Activated CD4-positive, alpha-beta T cell treated with anti-CD3 and anti-CD28 coated beads, Interleukin-2, Interleukin-4, amounts not matched to agents 100 ng/mL and 50 ng/mL, durations not matched to agents 16 hours and 8 hours (primary cell): ENCODE measurements around the gene CMTM4.
"Not testable (repeated sequence)": the region's sequence is repeated elsewhere in the genome, so short reads cannot be mapped to it uniquely, and the experiment has no call there.

Experiments
- DNase-seq: peaks from one replicate; pipeline ENCODE4 v3.0.0-alpha.2; 2020; ENCODE audit warnings: low spot score

CMTM4 gene

DNA sequence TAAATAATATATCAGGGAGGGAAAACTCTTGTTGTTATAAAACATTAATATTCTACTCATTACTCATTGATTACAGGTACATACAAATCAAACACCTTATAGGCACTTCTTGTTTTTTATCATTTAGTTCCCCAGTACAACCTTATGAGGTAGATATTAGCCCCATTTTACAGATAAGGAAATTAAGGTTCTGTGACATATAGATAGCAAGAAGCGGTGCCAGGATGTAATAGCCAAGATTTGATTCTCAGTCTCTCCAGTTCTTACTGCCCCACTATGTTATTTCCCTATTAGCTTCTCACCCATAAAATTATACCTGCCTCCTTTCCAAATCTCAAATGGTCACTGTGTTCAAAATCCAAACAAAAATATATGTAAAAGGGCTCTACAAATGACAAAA lies 55.2 kb downstream of the CMTM4 start:
- DNase-seq: no peak

DNA sequence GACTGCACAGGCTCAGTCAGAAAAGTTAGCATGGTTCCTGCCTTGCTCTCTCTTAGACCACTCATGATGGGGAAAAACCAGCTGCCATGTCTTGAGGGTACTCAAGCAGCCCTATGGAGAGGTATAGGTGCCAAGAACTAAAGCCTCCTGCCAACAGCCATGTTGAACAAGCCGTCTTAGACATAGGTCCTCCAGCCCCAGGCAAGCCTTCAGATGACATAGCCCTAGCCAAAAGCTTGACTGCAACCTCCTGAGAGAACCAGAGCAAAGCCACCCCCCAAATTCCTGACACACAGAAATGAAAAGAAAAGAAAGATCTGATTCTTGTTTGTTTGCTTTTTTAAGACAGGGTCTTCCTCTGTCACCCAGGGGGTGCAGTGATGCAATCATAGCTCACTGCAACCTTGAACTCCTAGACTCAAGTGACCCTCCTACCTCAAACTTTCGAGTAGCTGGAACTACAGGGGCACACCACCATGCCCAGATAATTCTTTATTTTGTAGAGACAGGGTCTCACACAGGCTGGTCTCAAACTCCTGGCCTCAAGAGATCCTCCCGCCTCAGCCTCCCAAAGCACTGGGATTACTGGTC lies 55.7 kb downstream of the CMTM4 start:
- DNase-seq: no peak

DNA sequence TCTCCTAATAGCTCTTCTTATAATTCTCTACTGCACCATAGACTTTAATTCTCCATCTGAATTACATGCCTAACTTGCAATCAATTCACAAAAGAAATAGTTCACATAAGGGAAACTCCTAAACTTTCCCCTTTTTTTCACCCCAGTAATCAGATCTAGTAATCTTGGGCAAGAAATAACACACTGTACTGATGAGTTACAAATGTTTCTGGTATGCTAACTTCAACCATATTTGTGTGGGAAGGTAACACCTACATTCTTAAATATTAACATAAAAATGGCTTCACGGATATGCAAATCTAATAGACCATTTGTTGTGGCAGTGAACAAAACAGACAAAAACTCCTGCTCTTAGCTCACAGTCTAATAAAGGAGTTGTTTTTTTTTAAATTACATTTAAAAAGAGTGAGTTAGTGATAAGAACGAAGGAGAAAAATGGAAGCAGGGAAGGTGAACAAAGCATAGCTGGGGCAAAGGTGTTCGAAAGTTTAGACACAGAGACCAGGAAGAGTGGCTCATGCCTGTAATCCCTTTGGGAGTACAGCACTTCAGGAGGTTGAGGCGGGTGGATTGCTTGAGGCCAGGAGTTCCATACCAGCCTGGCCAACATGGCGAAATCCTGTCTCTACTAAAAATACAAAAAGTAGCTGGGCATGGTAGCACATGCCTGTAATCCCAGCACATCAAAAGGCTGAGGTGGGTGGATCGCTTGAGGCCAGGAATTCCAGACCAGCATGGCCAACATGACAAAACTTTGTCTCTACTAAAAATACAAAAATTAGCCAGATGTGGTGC lies 57.3 kb downstream of the CMTM4 start:
- DNase-seq: no peak

- no peak for DNase-seq
These were observed 58.7 kb downstream of the CMTM4 start for GRCh38 chr16:66637806-66638205.

DNA sequence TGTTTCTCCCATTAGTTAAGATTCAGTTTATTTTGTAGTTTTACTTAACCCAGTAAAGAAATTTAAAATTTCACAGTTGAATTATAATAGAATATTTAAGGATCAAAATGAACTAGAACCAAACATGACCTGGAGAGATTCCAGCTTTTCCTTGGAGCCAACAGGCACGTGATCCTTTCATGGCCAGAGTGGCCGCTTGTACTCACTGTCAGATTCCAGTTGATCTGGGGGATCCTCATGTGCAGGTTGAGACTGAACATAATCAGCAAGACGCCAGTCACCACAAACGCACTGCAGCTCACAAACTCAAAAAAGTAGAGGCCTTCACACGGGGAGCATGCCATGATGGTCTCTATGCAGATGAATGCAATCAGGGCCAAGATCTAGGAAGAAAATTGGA lies 60.3 kb downstream of the CMTM4 start:
- DNase-seq: no peak

GRCh38 chr16:66635406-66635805 lies 61.1 kb downstream of the CMTM4 start:
- no peak for DNase-seq

DNA sequence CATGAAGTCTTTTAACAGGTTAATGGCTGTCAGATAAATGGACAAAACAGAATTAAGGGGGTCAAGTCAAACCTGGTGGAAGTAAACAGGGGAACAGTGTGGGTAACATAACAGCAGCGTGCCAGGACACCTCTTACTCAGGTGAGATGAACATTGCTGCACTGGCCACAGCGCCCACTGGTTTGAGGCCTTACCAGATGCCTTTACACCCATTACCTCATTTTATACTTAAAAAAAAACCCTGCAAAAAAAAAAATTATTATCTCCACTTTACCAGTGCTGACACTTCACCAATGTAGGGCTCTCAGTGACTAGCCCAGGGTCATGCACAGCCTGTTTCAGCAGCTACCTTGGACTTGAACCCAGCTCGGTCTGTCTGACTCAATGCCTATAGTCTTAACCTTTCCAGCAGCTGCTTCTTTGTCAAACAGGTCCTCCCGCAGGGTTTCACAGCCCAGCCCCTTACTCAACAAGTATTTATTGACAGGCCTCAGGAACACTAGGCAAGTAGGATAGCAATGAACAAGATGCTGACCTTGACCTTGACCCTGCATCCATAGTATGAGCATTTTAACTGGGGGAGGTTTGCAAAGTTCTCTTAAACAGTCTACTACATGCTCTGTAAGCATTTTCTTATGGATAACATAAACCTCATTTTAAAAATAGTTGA lies 61.9 kb downstream of the CMTM4 start:
- DNase-seq: no peak

- not testable (repeated sequence) for DNase-seq
These were observed 65.0 kb downstream of the CMTM4 start for GRCh38 chr16:66631558-66631957.

DNA sequence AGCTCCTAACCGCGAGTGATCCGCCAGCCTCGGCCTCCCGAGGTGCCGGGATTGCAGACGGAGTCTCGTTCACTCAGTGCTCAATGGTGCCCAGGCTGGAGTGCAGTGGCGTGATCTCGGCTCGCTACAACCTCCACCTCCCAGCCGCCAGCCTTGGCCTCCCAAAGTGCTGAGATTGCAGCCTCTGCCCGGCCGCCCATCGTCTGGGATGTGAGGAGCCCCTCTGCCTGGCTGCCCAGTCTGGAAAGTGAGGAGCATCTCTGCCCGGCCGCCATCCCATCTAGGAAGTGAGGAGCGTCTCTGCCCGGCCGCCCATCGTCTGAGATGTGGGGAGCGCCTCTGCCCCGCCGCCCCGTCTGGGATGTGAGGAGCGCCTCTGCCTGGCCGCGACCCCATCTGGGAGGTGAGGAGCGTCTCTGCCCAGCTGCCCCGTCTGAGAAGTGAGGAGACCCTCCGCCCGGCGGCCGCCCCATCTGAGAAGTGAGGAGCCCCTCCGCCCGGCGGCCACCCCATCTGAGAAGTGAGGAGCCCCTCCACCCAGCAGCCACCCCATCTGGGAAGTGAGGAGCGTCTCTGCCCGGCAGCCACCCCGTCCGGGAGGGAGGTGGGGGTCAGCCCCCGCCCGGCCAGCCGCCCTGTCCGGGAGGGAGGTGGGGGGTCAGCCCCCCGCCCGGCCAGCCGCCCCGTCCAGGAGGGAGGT lies 65.8 kb downstream of the CMTM4 start:
- not testable (repeated sequence) for DNase-seq

- DNase-seq: no peak
These were observed 66.7 kb downstream of the CMTM4 start for GRCh38 chr16:66629856-66630255.

- DNase-seq: not testable (repeated sequence)
These were observed 68.7 kb downstream of the CMTM4 start for GRCh38 chr16:66627611-66628378.

- DNase-seq: no peak
These were observed 72.8 kb downstream of the CMTM4 start for GRCh38 chr16:66623755-66624154.

DNA sequence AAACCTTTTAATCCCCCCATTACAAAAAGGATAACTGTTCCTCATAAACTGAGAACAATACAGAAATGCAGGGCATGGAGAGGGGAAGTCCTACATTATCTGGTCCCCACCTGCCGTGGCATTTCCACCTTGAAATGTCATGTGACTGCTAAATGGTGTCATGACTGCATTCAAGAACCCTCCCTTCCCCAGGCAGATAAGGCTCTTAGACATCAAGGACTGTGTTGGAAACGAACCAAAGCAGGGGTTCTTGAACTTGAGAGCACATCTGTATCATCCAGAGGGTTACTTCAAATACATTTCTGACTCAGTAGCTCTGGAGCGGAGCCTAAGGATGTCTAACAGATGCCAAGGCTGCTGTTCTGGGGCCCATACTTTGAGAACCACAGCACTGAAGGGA lies 73.7 kb downstream of the CMTM4 start:
- DNase-seq: no peak

- DNase-seq: no peak
These were observed 74.6 kb downstream of the CMTM4 start for GRCh38 chr16:66621973-66622372.

GRCh38 chr16:66620429-66620795 lies 76.1 kb downstream of the CMTM4 start:
- no peak for DNase-seq

DNA sequence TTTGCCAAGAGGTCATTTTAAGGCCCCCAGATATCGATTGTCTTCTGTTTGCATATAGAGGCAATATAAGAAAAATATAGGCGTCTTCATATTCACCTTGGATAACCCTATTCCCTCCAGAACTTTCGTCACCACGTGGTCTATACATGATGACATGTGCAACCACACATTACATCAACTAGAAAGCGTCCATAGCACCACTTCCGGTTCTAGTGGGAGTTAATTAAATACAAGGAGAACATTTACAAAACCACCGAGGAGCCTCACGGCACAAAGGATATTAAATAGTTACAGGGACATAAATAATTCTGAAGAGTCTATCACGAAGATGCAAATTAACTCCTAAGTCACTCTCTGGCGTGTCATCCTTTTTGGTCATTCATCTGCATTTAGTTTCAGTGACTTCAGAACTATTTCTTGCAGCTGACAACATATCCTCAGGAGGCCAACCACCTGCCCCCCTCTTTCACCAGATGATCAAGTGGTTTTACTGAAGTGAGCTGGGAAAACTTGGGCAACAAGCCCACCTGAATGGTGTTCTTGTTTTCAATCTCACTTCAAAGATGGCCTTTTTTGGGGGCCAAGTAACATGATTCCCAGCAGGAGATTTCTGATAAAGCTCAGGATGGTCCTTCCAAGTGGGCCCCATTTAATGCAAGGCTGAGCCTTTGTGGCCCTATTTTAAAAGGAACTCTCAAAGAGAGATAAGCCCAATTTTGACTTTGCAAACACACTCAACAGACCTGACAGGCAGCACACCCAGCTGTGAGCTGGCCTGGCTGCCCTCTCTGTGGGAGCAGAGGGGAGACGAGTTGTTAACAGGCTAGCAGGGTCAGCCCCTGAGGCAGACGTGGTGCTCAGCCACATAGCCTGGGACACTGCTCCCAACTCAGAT lies 76.8 kb downstream of the CMTM4 start:
- no peak for DNase-seq

DNA sequence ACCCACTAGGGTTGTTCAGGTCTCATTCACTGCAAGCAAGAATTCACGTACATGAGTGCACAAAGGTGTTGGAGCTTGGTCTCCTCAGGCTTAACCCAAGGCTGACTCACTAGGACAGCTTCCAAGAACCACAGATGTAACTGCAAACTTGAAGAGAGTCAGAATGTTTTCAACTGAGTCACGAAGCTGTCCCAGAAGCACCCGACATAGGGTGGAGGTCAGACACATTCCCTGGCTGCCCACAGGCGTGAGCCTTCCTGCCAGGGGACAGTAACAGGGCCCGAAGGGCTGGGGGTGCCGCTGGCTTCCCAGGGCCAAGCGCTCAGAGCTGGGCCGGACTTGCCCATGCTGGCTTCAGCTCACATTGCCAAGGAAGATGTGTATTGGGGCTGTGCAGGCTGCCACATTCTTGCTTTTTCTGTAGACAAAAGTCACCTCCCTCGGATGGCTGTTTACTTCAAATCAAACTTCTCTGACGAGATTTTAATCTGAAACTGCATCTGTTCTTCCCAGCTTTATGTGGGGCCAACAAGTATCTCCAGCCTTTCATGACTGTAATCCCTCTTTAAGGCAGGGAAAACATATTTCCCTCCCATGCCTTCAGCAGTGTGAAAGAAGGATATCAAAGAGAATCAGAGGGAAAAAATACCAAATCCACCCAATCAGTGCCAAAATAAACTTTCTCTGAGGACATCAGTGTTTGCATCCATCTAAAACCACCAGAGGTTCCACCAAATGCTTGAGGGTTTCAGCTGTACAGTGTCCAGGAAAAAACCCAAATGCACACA lies 77.8 kb downstream of the CMTM4 start:
- DNase-seq: no peak

- DNase-seq: no peak
These were observed 78.8 kb downstream of the CMTM4 start for GRCh38 chr16:66617728-66618127.

- DNase-seq: no peak
These were observed 79.5 kb downstream of the CMTM4 start for GRCh38 chr16:66617010-66617434.

DNA sequence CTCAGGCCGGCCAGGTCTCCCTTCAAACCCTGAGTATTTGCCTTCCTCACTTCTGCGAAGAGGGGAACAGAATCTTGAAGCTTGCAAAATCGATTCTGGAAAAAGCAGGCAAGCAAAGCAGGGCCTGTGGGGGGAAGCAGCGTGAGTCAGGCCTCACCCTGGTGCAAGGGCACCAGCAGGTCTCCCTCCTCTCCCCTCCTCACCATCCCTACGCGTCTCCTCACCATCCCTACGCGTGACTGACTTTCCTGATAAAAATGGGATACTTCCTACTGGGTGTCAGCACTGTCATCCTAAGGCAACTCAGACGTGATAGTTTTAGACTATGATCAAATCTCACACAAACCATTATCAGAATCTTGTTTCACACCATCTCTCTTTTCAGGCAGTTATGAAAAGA lies 80.0 kb downstream of the CMTM4 start:
- no peak for DNase-seq
